SK-N-SH treated with all-trans-retinoic acid at 6 μM for 48 hours (cell line): Measurements from ENCODE around the gene AQP12A.

Experiments used
- CREB5 ChIP-seq: fragments of 250-450 bp; sonication (Bioruptor Pico); IDR thresholded peaks from 2 replicates; pipeline ENCODE4 v1.5.1; 2020; ENCODE audit warnings: low read depth, mild to moderate bottlenecking, moderate library complexity
- CSDC2 ChIP-seq: fragments of 250-450 bp; sonication (Bioruptor Pico); IDR thresholded peaks from 2 replicates; pipeline ENCODE4 v1.5.0; 2020; ENCODE audit warnings: mild to moderate bottlenecking, moderate library complexity
- ESRRG ChIP-seq: fragments of 250-450 bp; sonication (Bioruptor Pico); IDR thresholded peaks from 2 replicates; pipeline ENCODE4 v1.6.1; 2021; ENCODE audit warnings: mild to moderate bottlenecking
- GLIS3 ChIP-seq: fragments of 250-450 bp; sonication (Bioruptor Pico); IDR thresholded peaks from 2 replicates; pipeline ENCODE4 v1.5.0; 2020; ENCODE audit warnings: mild to moderate bottlenecking, moderate library complexity
- PATZ1 ChIP-seq: fragments of 250-450 bp; sonication (Bioruptor Pico); IDR thresholded peaks from 2 replicates; pipeline ENCODE4 v1.8.0; 2020; ENCODE audit warnings: mild to moderate bottlenecking, moderate library complexity, borderline replicate concordance
- PPARA ChIP-seq: fragments of 250-450 bp; sonication (Bioruptor Pico); IDR thresholded peaks from 2 replicates; pipeline ENCODE4 v1.5.0; 2020; ENCODE audit warnings: mild to moderate bottlenecking, borderline replicate concordance
- SNAI2 ChIP-seq: fragments of 250-450 bp; sonication (Bioruptor Pico); IDR thresholded peaks from 2 replicates; pipeline ENCODE4 v1.5.0; 2020; ENCODE audit warnings: mild to moderate bottlenecking, moderate library complexity
- TCF4 ChIP-seq: fragments of 250-450 bp; sonication (Bioruptor Pico); IDR thresholded peaks from 2 replicates; pipeline ENCODE4 v1.8.0; 2021; ENCODE audit warnings: mild to moderate bottlenecking, moderate library complexity, borderline replicate concordance
- TSHZ2 ChIP-seq: fragments of 250-450 bp; sonication (Bioruptor Pico); IDR thresholded peaks from 2 replicates; pipeline ENCODE4 v1.5.0; 2020; ENCODE audit warnings: mild to moderate bottlenecking, moderate library complexity
- ZFP30 ChIP-seq: fragments of 450-650 bp; formaldehyde crosslinking; IDR thresholded peaks from 2 replicates; pipeline ENCODE4 v1.5.0; 2022; ENCODE audit warnings: mild to moderate bottlenecking, moderate library complexity
- ZNF565 ChIP-seq: fragments of 450-650 bp; formaldehyde crosslinking; conservative IDR thresholded peaks from 2 replicates; pipeline ENCODE4 v1.5.0; 2020; ENCODE audit warnings: low read depth, mild to moderate bottlenecking, moderate library complexity
- ZNF70 ChIP-seq: fragments of 450-650 bp; formaldehyde crosslinking; IDR thresholded peaks from 2 replicates; pipeline ENCODE4 v1.5.0; 2020; ENCODE audit warnings: mild to moderate bottlenecking, moderate library complexity
- ZNF8 ChIP-seq: fragments of 450-650 bp; formaldehyde crosslinking; IDR thresholded peaks from 2 replicates; pipeline ENCODE4 v1.5.0; 2020; ENCODE audit warnings: mild to moderate bottlenecking, moderate library complexity

GRCh38 chr2:240662681-240663080 is 29.0 kb upstream of the AQP12A start:
- TF ChIP-seq CREB5 (CRISPR knock-in tag) (no peak), CSDC2 (no peak), PATZ1 (CRISPR knock-in tag) (no peak), GLIS3 (CRISPR knock-in tag) (no peak), SNAI2 (CRISPR knock-in tag) (no peak), TCF4 (CRISPR knock-in tag) (no peak), ZNF565 (CRISPR knock-in tag) (no peak), ZNF70 (CRISPR knock-in tag) (no peak), ZFP30 (CRISPR knock-in tag) (no peak), ZNF8 (CRISPR knock-in tag) (no peak), TSHZ2 (no peak), ESRRG (CRISPR knock-in tag) (no peak), PPARA (CRISPR knock-in tag) (no peak)
